IPS-20b (cell line): ENCODE results near the gene B4GALNT3.

Experiments used
- H3K27ac ChIP-seq: one replicate; pipeline ENCODE4 v1.5.1; 2013; ENCODE audit warnings: low read length
- H3K27me3 ChIP-seq: 2 replicates; pipeline ENCODE4 v1.6.1; 2013; ENCODE audit warnings: mild to moderate bottlenecking, low read length, inconsistent platforms; ENCODE audit not compliant: insufficient read depth
- H3K36me3 ChIP-seq: 2 replicates; pipeline ENCODE4 v1.6.1; 2013; ENCODE audit warnings: low read depth, mild to moderate bottlenecking, inconsistent platforms, low read length, moderate library complexity; ENCODE audit not compliant: insufficient read depth
- H3K4me1 ChIP-seq: 2 replicates; pipeline ENCODE4 v1.6.1; 2013; ENCODE audit warnings: mild to moderate bottlenecking, control low read depth, inconsistent platforms, low read length, moderate library complexity; ENCODE audit not compliant: insufficient read depth
- H3K4me3 ChIP-seq: 2 replicates; pipeline ENCODE4 v1.5.1; 2013; ENCODE audit warnings: mild to moderate bottlenecking, low read length, inconsistent platforms
- H3K9ac ChIP-seq: 2 replicates; pipeline ENCODE4 v1.6.1; 2013; ENCODE audit warnings: low read depth, mild to moderate bottlenecking, inconsistent platforms, low read length, moderate library complexity
- H3K9me3 ChIP-seq: 2 replicates; pipeline ENCODE4 v1.6.1; 2013; ENCODE audit warnings: mild to moderate bottlenecking, low read depth, low read length, inconsistent platforms; ENCODE audit not compliant: insufficient read depth

B4GALNT3 gene

DNA sequence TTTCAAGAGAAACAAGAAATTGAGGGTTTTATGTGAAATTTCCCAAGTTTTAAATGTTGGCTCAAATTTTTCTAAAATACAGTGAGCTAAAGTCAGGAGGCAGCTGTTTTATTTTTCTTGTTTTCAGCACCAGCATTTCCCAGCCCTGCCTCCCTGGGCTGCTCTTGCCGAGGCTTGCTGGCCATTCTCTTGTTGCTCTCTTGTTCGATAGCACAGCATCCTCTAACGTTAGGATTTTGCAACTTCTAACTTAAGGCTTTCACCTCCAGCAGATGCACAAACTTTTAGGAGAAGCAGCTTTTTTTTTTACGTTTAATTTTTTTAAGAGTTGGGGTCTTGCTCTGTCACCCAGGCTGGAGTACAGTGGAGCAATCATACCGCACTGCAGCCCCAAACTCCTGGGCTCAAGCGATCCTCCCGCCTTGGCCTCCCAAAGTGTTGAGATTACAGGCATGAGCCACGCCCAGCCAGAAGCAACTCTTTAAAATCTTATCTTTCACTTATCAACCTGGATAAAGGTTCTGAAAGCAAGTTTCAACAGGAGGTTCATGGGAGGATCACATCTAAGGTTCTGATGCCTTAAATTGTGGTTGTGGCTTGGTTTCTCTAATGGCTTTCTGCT lies 40.2 kb downstream of the B4GALNT3 start:
- no peak overlapping the region for H3K27ac ChIP-seq
- 0 out of 2 replicates have a peak, but pooled peaks cover 3% of the 10 kb centered on the region for H3K4me1 ChIP-seq
- no peaks in the 10 kb centered on the region for H3K9me3 ChIP-seq
- H3K9ac ChIP-seq, result no peak overlapping the region
- H3K27me3 ChIP-seq, result no peaks in the 10 kb centered on the region
- no peaks in the 10 kb centered on the region for H3K36me3 ChIP-seq
- no peak overlapping the region for H3K4me3 ChIP-seq

DNA sequence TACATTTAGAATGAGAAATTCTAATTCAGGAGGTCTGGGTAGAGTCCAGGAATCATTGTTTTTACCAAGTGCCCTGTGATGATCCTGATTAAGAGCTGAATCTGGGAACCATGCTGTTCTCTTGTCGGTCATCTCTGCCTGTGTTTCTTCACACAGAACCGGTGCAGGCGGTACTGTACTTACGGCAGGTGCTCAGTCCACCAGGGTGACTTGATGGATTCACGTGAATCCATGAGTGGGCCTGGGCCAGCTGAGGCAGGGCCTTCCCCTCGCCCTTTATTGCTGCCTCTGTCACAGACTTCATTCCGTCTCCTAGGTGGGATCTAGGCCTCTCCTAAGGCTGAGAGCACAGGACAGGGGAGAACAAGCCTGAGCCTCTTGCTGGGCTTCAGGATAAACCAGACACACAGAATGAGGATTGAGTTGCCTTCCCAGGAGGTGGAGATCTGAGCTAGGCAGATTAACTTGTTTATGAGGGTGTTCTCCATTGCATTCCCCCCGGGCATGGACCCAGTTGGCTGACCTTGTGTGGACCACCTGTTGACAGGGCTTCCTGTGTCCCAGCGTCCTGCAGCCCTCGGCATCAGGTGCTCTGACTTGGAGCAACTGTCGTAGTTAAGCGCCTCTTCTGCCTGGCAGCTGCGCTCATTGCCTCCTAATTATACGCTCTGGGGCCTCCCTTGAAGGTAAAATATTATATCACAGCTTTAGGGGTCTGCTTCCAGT lies 42.1 kb downstream of the B4GALNT3 start:
- no peaks in the 10 kb centered on the region for H3K27me3 ChIP-seq
- H3K9me3 ChIP-seq, result no peaks in the 10 kb centered on the region
- 0 out of 2 replicates have a peak, but pooled peaks cover 3% of the 10 kb centered on the region for H3K4me1 ChIP-seq
- no peaks in the 10 kb centered on the region for H3K36me3 ChIP-seq
- H3K27ac ChIP-seq, result no peak overlapping the region
- no peak overlapping the region for H3K4me3 ChIP-seq
- H3K9ac ChIP-seq, result no peak overlapping the region

- Histone ChIP-seq H3K9ac (no peak overlapping the region), H3K36me3 (no peaks in the 10 kb centered on the region), H3K9me3 (no peaks in the 10 kb centered on the region), H3K27me3 (no peaks in the 10 kb centered on the region), H3K4me1 (0 out of 2 replicates have a peak, but pooled peaks cover 3% of the 10 kb centered on the region), H3K4me3 (no peak overlapping the region), H3K27ac (no peak overlapping the region)
These were observed 43.5 kb downstream of the B4GALNT3 start for GRCh38 chr12:503111-503761.

- H3K27me3 ChIP-seq, result no peaks in the 10 kb centered on the region
- H3K9me3 ChIP-seq, result no peaks in the 10 kb centered on the region
- peaks cover 18% of the 10 kb centered on the region for H3K4me1 ChIP-seq
- H3K9ac ChIP-seq, result no peak overlapping the region
- H3K36me3 ChIP-seq, result no peaks in the 10 kb centered on the region
- no peak overlapping the region for H3K27ac ChIP-seq
- no peak overlapping the region for H3K4me3 ChIP-seq
These were observed 45.5 kb downstream of the B4GALNT3 start for GRCh38 chr12:505221-505620.

DNA sequence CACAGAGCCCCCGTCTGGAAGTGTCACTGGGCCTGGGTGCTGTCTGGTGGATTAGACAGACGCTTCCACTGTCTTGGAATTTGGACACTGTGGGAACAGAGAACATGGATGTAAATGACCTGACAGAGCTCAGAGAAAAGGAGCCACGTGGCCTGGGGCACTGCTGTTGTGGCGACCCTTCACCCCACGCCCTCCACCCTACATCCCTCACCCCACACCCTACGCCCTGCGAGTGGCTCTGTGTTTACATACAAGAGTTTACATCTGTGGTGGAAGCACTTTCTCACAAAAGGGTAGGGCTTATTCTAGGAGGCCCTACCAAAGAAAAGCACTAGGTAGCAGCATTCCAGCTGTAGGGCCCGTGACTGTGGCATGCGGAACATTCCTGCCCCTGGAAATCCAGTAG lies 47.7 kb downstream of the B4GALNT3 start:
- H3K36me3 ChIP-seq, result no peaks in the 10 kb centered on the region
- no peaks in the 10 kb centered on the region for H3K9me3 ChIP-seq
- no peak overlapping the region for H3K27ac ChIP-seq
- H3K4me3 ChIP-seq, result no peak overlapping the region
- H3K27me3 ChIP-seq, result no peaks in the 10 kb centered on the region
- H3K4me1 ChIP-seq, result peaks cover 24% of the 10 kb centered on the region
- no peak overlapping the region for H3K9ac ChIP-seq

GRCh38 chr12:508145-508544 lies 48.4 kb downstream of the B4GALNT3 start:
- peaks cover 22% of the 10 kb centered on the region for H3K4me1 ChIP-seq
- H3K27me3 ChIP-seq, result no peaks in the 10 kb centered on the region
- no peaks in the 10 kb centered on the region for H3K36me3 ChIP-seq
- H3K27ac ChIP-seq, result no peak overlapping the region
- no peak overlapping the region for H3K9ac ChIP-seq
- H3K9me3 ChIP-seq, result no peaks in the 10 kb centered on the region
- no peak overlapping the region for H3K4me3 ChIP-seq

GRCh38 chr12:508795-509194 lies 49.1 kb downstream of the B4GALNT3 start:
- H3K27me3 ChIP-seq, result no peaks in the 10 kb centered on the region

GRCh38 chr12:509500-509899 lies 49.8 kb downstream of the B4GALNT3 start:
- Histone ChIP-seq H3K9ac (peak overlapping the region; percentile 2; the same call in 1 of the 2 replicates), H3K4me1 (peaks cover 22% of the 10 kb centered on the region), H3K27me3 (no peaks in the 10 kb centered on the region), H3K36me3 (no peaks in the 10 kb centered on the region), H3K27ac (no peak overlapping the region), H3K9me3 (no peaks in the 10 kb centered on the region), H3K4me3 (peak overlapping the region; percentile 36)

More at GRCh38 chr12:508795-509194, 49.1 kb downstream of the B4GALNT3 start:
- no peak overlapping the region for H3K27ac ChIP-seq
- H3K36me3 ChIP-seq, result no peaks in the 10 kb centered on the region
- no peak overlapping the region; the same call in 1 of the 2 replicates for H3K9ac ChIP-seq
- H3K4me1 ChIP-seq, result peaks cover 22% of the 10 kb centered on the region
- no peaks in the 10 kb centered on the region for H3K9me3 ChIP-seq
- H3K4me3 ChIP-seq, result no peak overlapping the region

GRCh38 chr12:510071-510825 lies 50.5 kb downstream of the B4GALNT3 start:
- Histone ChIP-seq H3K9ac (0 out of 2 replicates have a peak overlapping the region, but pooled peaks have one; percentile 9), H3K9me3 (no peaks in the 10 kb centered on the region), H3K36me3 (no peaks in the 10 kb centered on the region), H3K4me3 (peak overlapping the region; percentile 36), H3K27ac (no peak overlapping the region), H3K27me3 (no peaks in the 10 kb centered on the region), H3K4me1 (peaks cover 22% of the 10 kb centered on the region)

GRCh38 chr12:512933-513332 lies 53.2 kb downstream of the B4GALNT3 start:
- H3K27ac ChIP-seq, result no peak overlapping the region

DNA sequence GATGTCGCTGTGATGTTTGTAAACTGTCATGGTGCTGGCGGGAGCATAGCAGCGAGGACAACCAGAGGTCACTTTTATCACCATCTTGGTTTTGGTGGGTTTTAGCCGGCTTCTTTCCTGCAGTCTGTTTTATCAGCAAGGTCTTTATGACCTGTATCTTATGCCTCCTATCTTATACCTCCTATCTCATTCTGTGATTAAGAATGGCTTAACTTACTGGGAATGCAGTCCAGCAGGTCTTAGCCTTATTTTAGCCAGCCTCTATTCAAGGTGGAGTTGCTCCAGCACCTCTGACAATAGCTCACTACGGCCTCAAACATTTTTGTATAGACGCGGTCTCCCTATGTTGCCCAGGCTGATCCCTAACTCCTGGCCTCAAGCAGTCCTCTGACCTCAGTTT lies 53.7 kb downstream of the B4GALNT3 start:
- H3K27ac ChIP-seq, result no peak overlapping the region
- H3K27me3 ChIP-seq, result no peaks in the 10 kb centered on the region
- no peaks in the 10 kb centered on the region for H3K9me3 ChIP-seq
- H3K4me3 ChIP-seq, result no peak overlapping the region
- no peaks in the 10 kb centered on the region for H3K36me3 ChIP-seq
- no peak overlapping the region for H3K9ac ChIP-seq
- peaks cover 22% of the 10 kb centered on the region for H3K4me1 ChIP-seq

More at GRCh38 chr12:512933-513332, 53.2 kb downstream of the B4GALNT3 start:
- no peaks in the 10 kb centered on the region for H3K27me3 ChIP-seq
- no peaks in the 10 kb centered on the region for H3K9me3 ChIP-seq
- H3K36me3 ChIP-seq, result no peaks in the 10 kb centered on the region
- H3K4me3 ChIP-seq, result no peak overlapping the region
- H3K4me1 ChIP-seq, result peaks cover 22% of the 10 kb centered on the region
- H3K9ac ChIP-seq, result no peak overlapping the region
